GM19240 (cell line): ENCODE data around the gene PGA5.

Experiments
- DNase-seq: peaks from one replicate; pipeline ENCODE4 v3.0.0; 2011; ENCODE audit warnings: low spot score; ENCODE audit not compliant: insufficient read length

Gene PGA5

DNA sequence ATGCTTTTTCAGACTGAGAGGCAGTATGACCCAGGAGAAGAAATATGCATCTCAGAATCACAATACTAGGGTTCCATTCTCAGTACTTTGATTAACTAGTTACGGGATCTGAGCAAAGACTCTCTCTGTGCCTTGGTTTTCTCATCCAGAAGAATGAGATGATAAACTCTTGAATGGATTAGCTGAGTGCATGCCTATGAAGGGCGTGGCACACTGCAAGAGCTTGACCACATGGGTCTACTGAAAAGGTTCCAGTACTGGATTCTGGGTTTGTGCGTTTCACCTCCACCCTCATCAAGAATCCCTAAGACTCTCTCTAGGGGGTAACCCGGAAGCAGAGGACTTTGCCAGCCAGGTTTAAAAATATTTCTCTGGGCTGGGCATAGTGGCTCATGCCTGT lies 25.6 kb downstream of the PGA5 start:
- no peak for DNase-seq

GRCh38 chr11:61267437-61267841 lies 26.5 kb downstream of the PGA5 start:
- DNase-seq: no peak

DNA sequence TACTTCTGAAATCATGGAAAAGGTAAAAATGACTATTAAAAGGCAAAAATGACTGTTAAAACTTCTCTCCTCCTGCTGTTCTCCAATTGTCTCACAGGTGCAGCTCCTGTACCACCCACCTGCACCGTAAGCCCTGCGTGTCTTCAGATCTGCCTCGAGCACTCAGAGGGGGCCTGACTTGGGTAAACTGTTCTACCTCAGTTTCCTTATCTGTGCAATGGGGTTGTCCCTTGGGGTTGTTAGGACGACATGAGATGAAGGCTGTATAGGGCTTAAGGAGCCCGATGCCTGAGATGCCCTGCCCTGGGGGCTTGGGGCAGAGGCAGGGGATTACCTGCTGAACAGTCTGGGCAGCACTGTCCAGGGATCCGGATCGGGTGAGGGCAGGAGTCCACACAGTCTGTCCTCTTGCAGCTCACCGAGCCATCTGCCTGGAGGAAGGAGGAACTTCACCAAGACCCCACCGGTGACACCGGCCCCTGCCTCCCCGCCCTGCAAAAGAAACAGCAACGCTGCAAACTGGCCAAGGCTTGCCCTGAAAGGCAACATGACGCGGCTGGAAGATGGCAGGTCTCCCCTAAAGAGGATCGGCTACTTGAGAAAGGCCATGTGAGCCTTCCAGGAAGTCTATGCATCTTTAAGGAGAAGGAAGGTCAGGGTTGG lies 27.7 kb downstream of the PGA5 start:
- no peak for DNase-seq

DNA sequence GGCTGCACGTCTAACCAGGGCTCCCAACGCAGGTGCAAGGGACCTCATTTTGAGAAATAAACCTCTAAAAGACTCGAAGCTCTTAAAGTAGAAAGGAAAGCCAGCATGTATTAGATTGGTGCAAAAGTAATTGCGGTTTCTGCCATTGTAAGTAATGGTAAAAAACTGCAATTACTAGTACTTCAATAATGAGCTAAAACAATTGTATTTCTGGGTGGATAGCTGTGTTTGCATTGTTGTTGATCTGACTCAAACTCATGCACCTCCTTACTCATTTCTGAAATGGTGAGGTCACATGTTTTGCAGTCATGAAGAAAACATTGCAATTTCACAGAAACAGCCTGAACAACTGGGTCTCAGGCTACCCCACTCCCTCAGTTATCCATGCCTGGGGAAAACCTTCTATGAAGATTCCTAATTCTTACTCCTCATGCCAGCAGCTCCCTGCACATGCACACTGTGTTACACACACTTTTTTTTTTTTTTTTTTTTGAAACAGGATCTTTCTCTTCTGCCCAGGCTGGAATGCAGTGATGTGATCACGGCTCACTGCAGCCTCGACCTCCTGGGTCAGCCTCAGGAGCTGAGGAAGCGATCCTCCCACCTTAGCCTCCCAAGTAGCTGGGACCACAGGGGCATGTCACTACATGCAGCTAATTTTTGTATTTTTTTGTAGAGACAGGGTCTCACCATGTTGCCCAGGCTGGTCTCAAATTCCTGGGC lies 29.5 kb downstream of the PGA5 start:
- no peak for DNase-seq

DNA sequence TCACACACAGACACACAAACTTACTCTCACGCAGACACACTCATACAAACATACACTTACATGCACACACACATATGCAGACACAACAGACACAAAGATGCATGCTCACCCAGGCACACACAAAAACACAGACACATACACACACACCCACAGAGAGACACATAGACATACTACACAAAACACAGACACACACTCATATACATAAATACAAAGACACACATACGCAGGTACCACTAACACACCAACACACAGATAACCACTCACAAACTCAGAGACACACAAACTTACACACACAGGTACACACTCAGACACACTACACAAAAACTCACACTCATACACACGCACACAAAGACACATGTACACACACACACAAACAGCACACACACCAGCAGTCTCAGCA lies 31.8 kb downstream of the PGA5 start:
- no peak for DNase-seq

DNA sequence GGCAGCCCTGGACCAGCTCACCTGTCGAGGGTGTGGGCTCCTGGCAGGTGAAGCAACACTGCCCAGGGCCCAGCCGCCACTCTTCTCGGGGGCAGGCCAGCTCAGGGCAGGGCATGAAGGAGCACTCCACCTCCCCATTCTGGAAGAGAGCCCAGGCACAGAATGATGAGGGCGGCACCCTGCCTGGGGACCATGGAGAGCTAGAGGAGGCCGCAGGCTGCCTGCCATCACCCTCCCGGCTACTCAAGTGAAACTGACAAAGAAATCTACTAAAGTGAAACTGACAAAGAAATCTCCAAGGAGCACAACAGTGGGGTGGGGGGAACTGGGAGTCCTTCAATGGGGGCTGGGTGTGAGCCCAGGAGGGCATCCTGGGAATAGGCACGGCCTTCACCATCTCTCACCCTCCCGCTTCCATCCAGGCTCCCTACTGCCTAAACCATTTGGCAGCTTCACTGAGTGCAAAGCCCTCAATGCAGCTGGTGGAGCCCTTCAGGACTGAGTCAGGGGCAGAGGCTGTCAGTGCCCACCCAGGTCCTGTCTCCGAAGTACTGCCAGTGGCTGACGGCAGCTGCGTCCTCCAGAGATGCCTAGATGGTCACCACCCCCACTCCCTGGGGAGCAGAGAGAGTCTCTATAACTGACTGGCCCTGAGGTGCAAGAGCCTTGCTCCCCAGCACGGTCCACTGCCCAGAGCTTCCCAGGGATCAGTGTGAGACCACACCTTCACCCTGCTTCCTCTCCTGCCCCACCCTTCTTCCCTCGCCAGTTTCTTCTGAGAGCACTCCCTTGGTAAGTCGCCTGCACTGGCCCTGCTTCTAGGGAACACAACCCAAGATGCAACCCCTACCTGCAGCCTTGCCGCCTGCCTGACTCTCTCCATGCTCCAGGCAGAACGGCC lies 32.5 kb downstream of the PGA5 start:
- no peak for DNase-seq

DNA sequence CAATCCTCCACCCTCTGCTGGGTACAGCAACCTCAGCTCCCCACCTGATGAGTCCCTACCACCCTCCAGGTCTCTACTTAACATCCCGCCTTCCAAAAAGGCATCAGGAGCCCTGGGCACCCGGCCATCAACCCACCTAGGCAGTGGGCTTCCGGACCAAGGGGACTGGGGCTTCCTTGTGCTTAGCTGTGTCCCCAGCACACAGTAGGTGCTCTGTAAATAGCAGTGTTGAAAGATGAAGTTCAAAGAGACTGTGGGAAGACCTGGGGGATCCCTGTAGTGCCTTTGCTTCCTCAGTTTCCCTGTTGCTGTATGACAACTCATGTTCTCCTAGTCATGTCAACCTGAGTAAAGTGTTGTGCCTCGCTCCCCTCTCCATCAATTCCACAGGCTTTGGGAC lies 33.1 kb downstream of the PGA5 start:
- DNase-seq: no peak

- DNase-seq: no peak
Observed at GRCh38 chr11:61275191-61275590, 34.2 kb downstream of the PGA5 start.

- DNase-seq: no peak
Observed at GRCh38 chr11:61277186-61278000, 36.4 kb downstream of the PGA5 start.

GRCh38 chr11:61278001-61278470 lies 37.1 kb downstream of the PGA5 start:
- DNase-seq: no peak

DNA sequence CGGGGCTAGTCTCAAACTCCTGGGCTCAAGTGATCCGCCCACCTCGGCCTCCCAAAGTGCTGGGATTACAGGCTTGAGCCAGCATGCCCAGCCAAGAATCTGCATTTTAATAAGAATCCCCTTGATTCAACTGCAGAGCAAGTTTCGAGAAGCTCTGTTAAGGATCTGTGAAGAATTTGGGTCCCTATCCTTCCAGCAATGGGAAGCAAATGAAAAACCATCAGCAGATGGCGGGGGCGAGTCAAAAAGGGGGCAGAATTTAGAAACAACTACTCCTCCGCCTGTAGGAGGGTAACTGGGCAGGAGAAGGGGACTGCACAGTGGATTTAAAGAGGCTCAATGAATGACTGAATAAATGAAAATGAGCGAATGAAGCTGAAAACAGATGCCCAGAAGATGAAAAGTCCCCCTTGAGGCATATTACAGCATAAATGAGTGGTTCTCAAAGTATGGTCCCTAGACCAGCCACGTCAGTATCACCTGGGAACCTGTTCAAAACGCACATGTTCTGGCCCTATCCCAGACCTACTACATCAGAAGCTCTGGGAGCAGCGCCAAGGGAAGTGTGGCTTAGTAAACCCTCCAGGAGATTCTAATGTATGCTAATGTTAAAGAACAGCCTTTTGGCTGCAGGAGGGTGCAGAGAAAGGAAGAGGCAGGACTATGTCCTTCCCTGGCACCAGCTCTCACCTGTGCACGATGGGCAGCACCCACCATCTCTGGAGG lies 39.1 kb downstream of the PGA5 start:
- no peak for DNase-seq

GRCh38 chr11:61280883-61281580 lies 40.1 kb downstream of the PGA5 start:
- no peak for DNase-seq

- DNase-seq: no peak
Observed at GRCh38 chr11:61281581-61282250, 40.7 kb downstream of the PGA5 start.

- DNase-seq: no peak
Observed at GRCh38 chr11:61283613-61284012, 42.6 kb downstream of the PGA5 start.

DNA sequence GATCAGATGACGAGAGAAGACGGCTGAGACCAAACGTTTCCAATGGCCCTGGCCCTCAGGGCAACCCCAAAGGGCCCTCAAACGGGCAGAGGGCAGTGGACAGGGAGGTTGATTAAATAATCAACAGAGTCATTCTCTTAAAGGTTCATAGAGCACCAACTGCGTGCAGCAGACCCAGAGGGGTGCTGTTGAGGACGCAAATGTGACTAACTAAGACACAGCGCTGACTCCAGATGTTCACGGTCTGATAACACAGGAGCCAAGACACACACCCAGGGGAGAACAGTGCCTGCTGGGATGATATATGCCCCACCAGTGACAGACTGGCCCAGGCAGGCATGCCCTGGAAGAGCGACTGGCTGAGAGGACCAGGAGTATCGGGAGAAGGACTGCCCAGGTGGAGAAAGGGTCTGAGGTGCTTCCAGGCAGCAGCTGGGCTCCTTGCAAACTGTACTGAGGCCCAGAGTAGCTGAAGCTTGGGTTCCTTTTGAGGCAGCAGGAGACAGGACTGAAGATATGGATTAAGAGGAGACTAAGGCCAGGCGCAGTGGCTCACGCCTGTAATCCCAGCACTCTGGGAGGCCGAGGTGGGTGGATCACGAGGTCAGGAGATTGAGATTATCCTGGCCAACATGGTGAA lies 46.5 kb downstream of the PGA5 start:
- DNase-seq: no peak

- no peak for DNase-seq
Observed at GRCh38 chr11:61290905-61291690, 50.1 kb downstream of the PGA5 start.

DNA sequence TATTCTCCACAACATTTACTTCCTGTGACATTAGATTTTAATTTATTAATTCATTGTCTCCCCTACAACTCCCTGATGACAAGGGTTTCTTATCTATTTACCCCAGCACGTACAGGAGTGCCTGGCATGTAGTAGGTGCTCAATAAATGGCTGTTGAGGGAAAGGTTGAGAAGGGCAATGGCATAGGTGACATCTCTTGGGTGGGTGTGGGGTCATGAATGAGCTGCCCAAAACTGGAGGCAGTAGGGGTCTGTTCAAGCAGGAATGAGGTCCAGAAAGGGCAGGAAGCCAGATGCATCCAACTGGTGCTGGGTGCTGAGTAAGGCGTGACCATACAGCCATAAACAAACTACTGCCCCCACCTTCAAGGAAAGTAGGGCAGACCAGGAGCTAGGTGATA lies 51.4 kb downstream of the PGA5 start:
- DNase-seq: no peak
